ENCODE data around the gene LPCAT1. TPM values are rescaled to one million over a fixed set of nuclear protein-coding genes. Genes with fewer than 3 reads are reported as not detected.

LPCAT1 gene
- total RNA-seq, 2 donors from 2014 or later: 17.1 to 27.3 TPM

GRCh38 chr5:1537603-1538154 lies 13.9 kb upstream of the LPCAT1 start:
- intact Hi-C loops (cut with DNase I): no loop called here
- no peaks in the 10 kb centered on the region for H3K27me3 ChIP-seq
- H3K9me3 ChIP-seq: no peaks in the 10 kb centered on the region
- H3K27ac ChIP-seq: no peak overlapping the region
- no peaks in the 10 kb centered on the region for H3K36me3 ChIP-seq
- no peak for TF ChIP-seq CTCF (IDR thresholded peaks at IDR 0.05)
- no peak overlapping the region for H3K9ac ChIP-seq (ENCODE audit: low read depth in 2 of 2, low read length in 2 of 2)
- DNase-seq: no peak
- H3K4me1 ChIP-seq: no peaks in the 10 kb centered on the region
- H3K4me3 ChIP-seq: no peak overlapping the region

GRCh38 chr5:1536871-1537602 lies 13.3 kb upstream of the LPCAT1 start:
- no peaks in the 10 kb centered on the region for H3K9me3 ChIP-seq
- no peak overlapping the region for H3K4me3 ChIP-seq
- no peaks in the 10 kb centered on the region for H3K4me1 ChIP-seq
- H3K36me3 ChIP-seq: no peaks in the 10 kb centered on the region
- H3K27ac ChIP-seq: peak overlapping the region; percentile 10
- intact Hi-C loops (cut with DNase I): no loop called here
- DNase-seq: no peak
- no peak overlapping the region for H3K9ac ChIP-seq (ENCODE audit: low read depth in 2 of 2, low read length in 2 of 2)
- TF ChIP-seq CTCF (IDR thresholded peaks at IDR 0.05): no peak
- no peaks in the 10 kb centered on the region for H3K27me3 ChIP-seq

GRCh38 chr5:1536322-1536845 lies 12.6 kb upstream of the LPCAT1 start:
- Histone ChIP-seq H3K27ac (peak overlapping the region; percentile 10), H3K36me3 (no peaks in the 10 kb centered on the region), H3K9me3 (no peaks in the 10 kb centered on the region), H3K27me3 (no peaks in the 10 kb centered on the region), H3K9ac (ENCODE audit: low read depth in 2 of 2, low read length in 2 of 2) (no peak overlapping the region), H3K4me3 (no peak overlapping the region), H3K4me1 (no peaks in the 10 kb centered on the region)
- peak; percentile 27 for DNase-seq
- intact Hi-C loops (cut with DNase I): no loop called here
- TF ChIP-seq CTCF (IDR thresholded peaks at IDR 0.05): no peak

- Histone ChIP-seq H3K4me1 (no peaks in the 10 kb centered on the region), H3K9ac (ENCODE audit: low read depth in 2 of 2, low read length in 2 of 2) (no peak overlapping the region), H3K27ac (peak overlapping the region; percentile 10), H3K27me3 (no peaks in the 10 kb centered on the region), H3K36me3 (no peaks in the 10 kb centered on the region), H3K9me3 (no peaks in the 10 kb centered on the region), H3K4me3 (no peak overlapping the region)
- no peak for DNase-seq
- TF ChIP-seq CTCF (IDR thresholded peaks at IDR 0.05): no peak
- intact Hi-C loops (cut with DNase I): no loop called here
These were observed 11.9 kb upstream of the LPCAT1 start for GRCh38 chr5:1535646-1536045.

- no peak overlapping the region for H3K4me3 ChIP-seq
- no peak overlapping the region for H3K27ac ChIP-seq
- no peaks in the 10 kb centered on the region for H3K9me3 ChIP-seq
- intact Hi-C loops (cut with DNase I): no loop called here
- H3K9ac ChIP-seq (ENCODE audit: low read depth in 2 of 2, low read length in 2 of 2): no peak overlapping the region
- no peak for TF ChIP-seq CTCF (IDR thresholded peaks at IDR 0.05)
- no peak for DNase-seq
- H3K36me3 ChIP-seq: no peaks in the 10 kb centered on the region
- H3K4me1 ChIP-seq: no peaks in the 10 kb centered on the region
- H3K27me3 ChIP-seq: no peaks in the 10 kb centered on the region
These were observed 8.6 kb upstream of the LPCAT1 start for GRCh38 chr5:1532384-1532783.
